GM12801 (cell line): ENCODE results near the gene KIF11.

Experiments used
- CTCF ChIP-seq: IDR thresholded peaks from one replicate; pipeline ENCODE4 v1.5.1; 2011; ENCODE audit warnings: control low read depth; ENCODE audit not compliant: insufficient read length; ENCODE audit errors: extremely low read depth

KIF11 gene

GRCh38 chr10:92690915-92691590 is 98.1 kb downstream of the KIF11 start:
- TF ChIP-seq CTCF: no peak

GRCh38 chr10:92691591-92692079 is 98.7 kb downstream of the KIF11 start:
- TF ChIP-seq CTCF: no peak

- TF ChIP-seq CTCF: no peak
These were observed 99.2 kb downstream of the KIF11 start for GRCh38 chr10:92692080-92692671.

GRCh38 chr10:92692697-92693533 is 100.0 kb downstream of the KIF11 start:
- TF ChIP-seq CTCF: no peak

- no peak for TF ChIP-seq CTCF
These were observed 100.6 kb downstream of the KIF11 start for GRCh38 chr10:92693534-92693893.

GRCh38 chr10:92695679-92696605 is 103.0 kb downstream of the KIF11 start:
- TF ChIP-seq CTCF: no peak
